ENCODE measurements around the gene RPP14.

Gene RPP14

DNA sequence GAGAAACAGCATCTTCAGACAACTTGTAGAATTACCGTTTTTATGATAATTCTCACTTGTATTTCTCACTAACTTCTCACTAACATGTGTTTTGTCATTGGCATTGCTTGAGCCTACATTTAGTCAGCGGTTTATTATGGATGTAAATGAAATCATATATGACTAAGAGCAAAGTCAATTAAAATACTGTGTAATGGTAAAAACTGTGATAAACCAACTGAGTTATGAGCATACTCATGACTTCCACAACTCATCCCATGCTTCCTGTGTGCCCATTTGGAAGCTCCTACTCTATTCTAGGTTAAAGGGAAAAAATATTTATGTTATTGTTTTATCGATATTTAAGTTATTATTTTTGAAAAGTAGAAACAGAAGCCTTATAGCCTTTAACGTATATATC lies 39.4 kb downstream of the RPP14 start:
- Histone ChIP-seq H3K23ac (ENCODE audit: low read depth, low read length, poor library complexity) (no peak overlapping the region), H4K91ac (ENCODE audit: low read depth, low read length, poor library complexity) (no peak overlapping the region), H3K4me2 (ENCODE audit: insufficient read depth, low read length, poor library complexity, severe bottlenecking) (no peak overlapping the region), H3K36me3 (replicated peaks in 1 of 2; ENCODE audit: control insufficient read depth in 2 of 2, insufficient read depth in 2 of 2, low read length in 2 of 2) (no peaks in the 10 kb centered on the region), H3K27ac (replicated peaks; ENCODE audit: low read length) (no peak overlapping the region), H3K4me1 (ENCODE audit: control insufficient read depth in 2 of 2, insufficient read depth in 1 of 2, low read depth in 1 of 2, low read length in 2 of 2) (no peaks in the 10 kb centered on the region), H2AK5ac (ENCODE audit: low read depth, low read length) (no peak overlapping the region), H3K4me3 (ENCODE audit: low read length in 2 of 2) (no peak overlapping the region), H3K79me1 (ENCODE audit: low read depth, low read length) (no peaks in the 10 kb centered on the region), H3K4ac (ENCODE audit: low read length) (no peak overlapping the region), H2BK15ac (ENCODE audit: low read length) (no peak overlapping the region), H3K18ac (ENCODE audit: low read length) (no peak overlapping the region), H3K9ac (ENCODE audit: low read depth, low read length, poor library complexity) (no peak overlapping the region), H2BK12ac (ENCODE audit: low read length) (no peak overlapping the region), H3K14ac (ENCODE audit: low read length) (no peak overlapping the region), H3K27me3 (ENCODE audit: control insufficient read depth in 3 of 3, insufficient read depth in 3 of 3, low read depth in 1 of 3, low read length in 3 of 3) (no peaks in the 10 kb centered on the region), H4K8ac (ENCODE audit: low read depth, low read length) (no peak overlapping the region), H2BK120ac (ENCODE audit: low read depth, low read length) (no peak overlapping the region), H2BK5ac (ENCODE audit: low read length) (no peak overlapping the region), H3K9me3 (replicated peaks in 1 of 2; ENCODE audit: control insufficient read depth in 2 of 2, insufficient read depth in 1 of 2, low read depth in 1 of 2, low read length in 2 of 2) (no peaks in the 10 kb centered on the region), H2AFZ (ENCODE audit: low read length) (no peak overlapping the region)
- no peak for DNase-seq (ENCODE audit: low spot score)
- WGBS, 2 donors (ENCODE audit: extremely low coverage in 2 of 2, insufficient read length in 2 of 2, insufficient replicate concordance in 1 of 2), result 100% methylated on average over 1 of the region's 4 CpGs; no CpG with 5 or more reads in 1 of the 2 donors

DNA sequence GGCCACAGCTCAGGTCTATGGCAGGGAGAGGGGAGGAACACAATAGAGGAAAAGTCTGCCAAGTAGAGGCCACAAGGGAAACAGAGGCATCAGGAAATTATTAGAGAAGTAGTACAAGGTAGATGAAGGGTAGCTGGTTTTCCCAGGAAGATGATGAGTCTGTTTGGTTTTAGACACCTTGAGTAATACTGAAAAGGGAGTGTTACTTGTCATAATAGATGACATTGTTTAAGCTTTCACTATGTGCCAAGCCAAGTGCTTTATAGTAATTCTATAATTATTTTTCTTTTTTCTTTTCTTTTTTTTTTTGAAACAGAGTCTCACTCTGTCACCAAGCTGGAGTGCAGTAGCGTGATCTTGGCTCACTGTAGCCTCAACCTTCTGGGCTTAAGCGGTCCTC lies 40.3 kb downstream of the RPP14 start:
- H3K4me2 ChIP-seq (ENCODE audit: insufficient read depth, low read length, poor library complexity, severe bottlenecking), result no peak overlapping the region
- no CpG with 5 or more reads among the region's 2 CpGs for WGBS, 2 donors (ENCODE audit: extremely low coverage in 2 of 2, insufficient read length in 2 of 2, insufficient replicate concordance in 1 of 2)
- H3K27ac ChIP-seq (replicated peaks; ENCODE audit: low read length), result no peak overlapping the region
- no peak overlapping the region for H2AFZ ChIP-seq (ENCODE audit: low read length)
- no peak for DNase-seq (ENCODE audit: low spot score)
- H3K27me3 ChIP-seq (ENCODE audit: control insufficient read depth in 3 of 3, insufficient read depth in 3 of 3, low read depth in 1 of 3, low read length in 3 of 3), result no peaks in the 10 kb centered on the region
- no peak overlapping the region for H2BK5ac ChIP-seq (ENCODE audit: low read length)
- H2BK15ac ChIP-seq (ENCODE audit: low read length), result no peak overlapping the region
- H3K4ac ChIP-seq (ENCODE audit: low read length), result no peak overlapping the region
- no peak overlapping the region for H4K91ac ChIP-seq (ENCODE audit: low read depth, low read length, poor library complexity)
- no peaks in the 10 kb centered on the region for H3K79me1 ChIP-seq (ENCODE audit: low read depth, low read length)
- no peak overlapping the region for H2BK12ac ChIP-seq (ENCODE audit: low read length)
- no peak overlapping the region for H3K23ac ChIP-seq (ENCODE audit: low read depth, low read length, poor library complexity)
- H3K4me3 ChIP-seq (ENCODE audit: low read length in 2 of 2), result no peak overlapping the region
- H4K8ac ChIP-seq (ENCODE audit: low read depth, low read length), result no peak overlapping the region
- H3K36me3 ChIP-seq (replicated peaks in 1 of 2; ENCODE audit: control insufficient read depth in 2 of 2, insufficient read depth in 2 of 2, low read length in 2 of 2), result no peaks in the 10 kb centered on the region
- no peak overlapping the region for H3K9ac ChIP-seq (ENCODE audit: low read depth, low read length, poor library complexity)
- no peak overlapping the region for H3K14ac ChIP-seq (ENCODE audit: low read length)
- no peaks in the 10 kb centered on the region for H3K9me3 ChIP-seq (replicated peaks in 1 of 2; ENCODE audit: control insufficient read depth in 2 of 2, insufficient read depth in 1 of 2, low read depth in 1 of 2, low read length in 2 of 2)
- no peak overlapping the region for H2AK5ac ChIP-seq (ENCODE audit: low read depth, low read length)
- no peak overlapping the region for H2BK120ac ChIP-seq (ENCODE audit: low read depth, low read length)
- no peak overlapping the region for H3K18ac ChIP-seq (ENCODE audit: low read length)
- no peaks in the 10 kb centered on the region for H3K4me1 ChIP-seq (ENCODE audit: control insufficient read depth in 2 of 2, insufficient read depth in 1 of 2, low read depth in 1 of 2, low read length in 2 of 2)

DNA sequence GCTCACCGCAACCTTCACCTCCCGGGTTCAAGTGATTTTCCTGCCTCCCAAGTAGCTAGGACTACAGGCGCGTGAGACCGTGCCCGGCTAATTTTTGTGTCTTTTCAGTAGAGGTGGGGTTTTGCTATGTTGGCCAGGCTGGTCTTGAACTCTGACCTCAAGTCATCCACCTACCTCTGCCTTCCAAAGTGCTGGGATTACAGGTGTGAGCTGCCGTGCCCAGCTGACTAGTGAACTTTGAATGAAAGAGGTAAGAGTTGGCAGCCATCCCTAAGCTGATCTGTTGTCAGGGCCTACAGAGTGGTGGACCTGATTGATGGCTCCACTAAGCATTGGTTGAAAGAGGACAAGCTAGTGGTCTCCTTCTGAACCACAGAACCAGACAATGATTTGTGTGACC lies 41.9 kb downstream of the RPP14 start:
- Histone ChIP-seq H3K79me1 (ENCODE audit: low read depth, low read length) (no peaks in the 10 kb centered on the region), H2AK5ac (ENCODE audit: low read depth, low read length) (no peak overlapping the region), H3K4me2 (ENCODE audit: insufficient read depth, low read length, poor library complexity, severe bottlenecking) (no peak overlapping the region), H2BK5ac (ENCODE audit: low read length) (no peak overlapping the region), H3K14ac (ENCODE audit: low read length) (no peak overlapping the region), H4K8ac (ENCODE audit: low read depth, low read length) (no peak overlapping the region), H3K9me3 (replicated peaks in 1 of 2; ENCODE audit: control insufficient read depth in 2 of 2, insufficient read depth in 1 of 2, low read depth in 1 of 2, low read length in 2 of 2) (no peaks in the 10 kb centered on the region), H3K4ac (ENCODE audit: low read length) (no peak overlapping the region), H3K4me1 (ENCODE audit: control insufficient read depth in 2 of 2, insufficient read depth in 1 of 2, low read depth in 1 of 2, low read length in 2 of 2) (no peaks in the 10 kb centered on the region), H3K27ac (replicated peaks; ENCODE audit: low read length) (no peak overlapping the region), H4K91ac (ENCODE audit: low read depth, low read length, poor library complexity) (no peak overlapping the region), H3K4me3 (ENCODE audit: low read length in 2 of 2) (no peak overlapping the region), H2BK120ac (ENCODE audit: low read depth, low read length) (no peak overlapping the region), H3K36me3 (replicated peaks in 1 of 2; ENCODE audit: control insufficient read depth in 2 of 2, insufficient read depth in 2 of 2, low read length in 2 of 2) (no peaks in the 10 kb centered on the region), H3K9ac (ENCODE audit: low read depth, low read length, poor library complexity) (no peak overlapping the region), H2AFZ (ENCODE audit: low read length) (no peak overlapping the region), H2BK15ac (ENCODE audit: low read length) (no peak overlapping the region), H3K23ac (ENCODE audit: low read depth, low read length, poor library complexity) (no peak overlapping the region), H3K27me3 (ENCODE audit: control insufficient read depth in 3 of 3, insufficient read depth in 3 of 3, low read depth in 1 of 3, low read length in 3 of 3) (no peaks in the 10 kb centered on the region), H3K18ac (ENCODE audit: low read length) (no peak overlapping the region), H2BK12ac (ENCODE audit: low read length) (no peak overlapping the region)
- no peak for DNase-seq (ENCODE audit: low spot score)
- WGBS, 2 donors (ENCODE audit: extremely low coverage in 2 of 2, insufficient read length in 2 of 2, insufficient replicate concordance in 1 of 2), result no CpG with 5 or more reads among the region's 7 CpGs

DNA sequence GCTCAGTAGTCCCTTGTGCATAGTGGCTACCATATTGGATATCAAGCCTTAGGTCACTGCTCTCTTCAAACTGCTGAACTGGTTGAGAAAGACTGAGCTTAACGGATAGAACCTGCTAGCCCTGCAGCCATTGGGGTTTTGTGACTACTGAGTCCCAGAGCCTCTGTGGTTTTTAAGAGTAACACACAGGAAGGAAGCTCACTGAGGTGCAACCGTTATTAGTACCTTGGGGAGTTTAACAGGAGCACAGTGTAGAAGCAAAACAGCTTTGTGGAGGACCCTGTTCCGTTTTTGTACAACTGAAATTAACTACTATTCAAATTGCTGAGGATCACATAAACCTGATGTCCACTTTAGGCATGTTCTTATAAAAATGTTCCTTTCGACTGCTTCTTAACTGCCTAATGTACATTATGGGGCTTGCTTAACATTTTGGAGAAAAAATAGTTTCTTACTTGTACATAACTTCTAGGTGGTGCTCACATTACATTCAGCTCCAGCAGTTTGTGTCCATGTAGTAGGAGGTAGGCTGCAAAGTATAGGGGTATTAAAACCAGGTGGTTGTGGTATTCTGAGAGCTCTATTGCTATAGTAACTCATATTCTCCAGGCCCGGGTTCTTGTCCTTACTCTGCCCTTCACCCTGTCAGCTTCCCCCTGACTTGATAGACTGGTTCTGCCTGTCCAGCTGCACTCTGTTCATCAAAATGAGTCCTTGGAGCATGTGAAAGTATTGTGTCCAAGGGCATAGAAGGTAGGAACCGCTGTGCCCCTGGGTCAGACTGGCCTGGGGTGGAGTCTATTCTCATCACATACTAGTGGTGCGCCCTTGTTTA lies 44.0 kb downstream of the RPP14 start:
- H2BK15ac ChIP-seq (ENCODE audit: low read length), result no peak overlapping the region
- no peak overlapping the region for H2AFZ ChIP-seq (ENCODE audit: low read length)
- H3K27ac ChIP-seq (replicated peaks; ENCODE audit: low read length), result no peak overlapping the region
- H3K4me2 ChIP-seq (ENCODE audit: insufficient read depth, low read length, poor library complexity, severe bottlenecking), result no peak overlapping the region
- no peak overlapping the region for H3K9ac ChIP-seq (ENCODE audit: low read depth, low read length, poor library complexity)
- no peak overlapping the region for H3K4ac ChIP-seq (ENCODE audit: low read length)
- H2BK120ac ChIP-seq (ENCODE audit: low read depth, low read length), result no peak overlapping the region
- H3K4me1 ChIP-seq (ENCODE audit: control insufficient read depth in 2 of 2, insufficient read depth in 1 of 2, low read depth in 1 of 2, low read length in 2 of 2), result no peaks in the 10 kb centered on the region
- no peak overlapping the region for H3K23ac ChIP-seq (ENCODE audit: low read depth, low read length, poor library complexity)
- H2BK5ac ChIP-seq (ENCODE audit: low read length), result no peak overlapping the region
- H3K79me1 ChIP-seq (ENCODE audit: low read depth, low read length), result no peaks in the 10 kb centered on the region
- H4K91ac ChIP-seq (ENCODE audit: low read depth, low read length, poor library complexity), result no peak overlapping the region
- no peak overlapping the region for H3K18ac ChIP-seq (ENCODE audit: low read length)
- H2AK5ac ChIP-seq (ENCODE audit: low read depth, low read length), result no peak overlapping the region
- no peaks in the 10 kb centered on the region for H3K36me3 ChIP-seq (replicated peaks in 1 of 2; ENCODE audit: control insufficient read depth in 2 of 2, insufficient read depth in 2 of 2, low read length in 2 of 2)
- H3K27me3 ChIP-seq (ENCODE audit: control insufficient read depth in 3 of 3, insufficient read depth in 3 of 3, low read depth in 1 of 3, low read length in 3 of 3), result no peaks in the 10 kb centered on the region
- H4K8ac ChIP-seq (ENCODE audit: low read depth, low read length), result no peak overlapping the region
- no peak overlapping the region for H3K14ac ChIP-seq (ENCODE audit: low read length)
- no peak for DNase-seq (ENCODE audit: low spot score)
- WGBS, 2 donors (ENCODE audit: extremely low coverage in 2 of 2, insufficient read length in 2 of 2, insufficient replicate concordance in 1 of 2), result no CpG with 5 or more reads among the region's 7 CpGs
- no peak overlapping the region for H2BK12ac ChIP-seq (ENCODE audit: low read length)
- no peak overlapping the region for H3K4me3 ChIP-seq (ENCODE audit: low read length in 2 of 2)
- no peaks in the 10 kb centered on the region for H3K9me3 ChIP-seq (replicated peaks in 1 of 2; ENCODE audit: control insufficient read depth in 2 of 2, insufficient read depth in 1 of 2, low read depth in 1 of 2, low read length in 2 of 2)
